Uterus (tissue), 2 donors: ENCODE measurements around the gene PSMB4.

Experiments used
- CTCF ChIP-seq, 4 experiments: fragments of 200-600 bp in 2 of 4; fragments of 450-650 bp in 2 of 4; sonication (generic) in 2 of 4; IDR thresholded peaks; one replicate each; pipeline ENCODE4 v1.5.1; 2016 to 2019; ENCODE audit warnings: antibody characterized with exemption in 4 of 4, mild to moderate bottlenecking in 2 of 4, moderate library complexity in 1 of 4
- POLR2A ChIP-seq, 2 donors: fragments of 450-650 bp; IDR thresholded peaks; one replicate each; pipeline ENCODE4 v1.6.1; 2016; ENCODE audit warnings: antibody characterized with exemption in 2 of 2, mild to moderate bottlenecking in 1 of 2, moderate library complexity in 1 of 2

- TF ChIP-seq CTCF (IDR thresholded peaks at IDR 0.05) (no peak), POLR2A (IDR thresholded peaks at IDR 0.05) (no peak)
Measured at GRCh38 chr1:151356696-151357095, 42.7 kb upstream of the PSMB4 start.
